K562 (cell line): ENCODE measurements around the gene LTBP1. TPM values are rescaled to one million over a fixed set of nuclear protein-coding genes. Genes with fewer than 3 reads are reported as not detected.

Source experiments
- ATAC-seq: fragments of 200-7000 bp; cut with Tn5 transposase; 3 replicates; pipeline ENCODE4 v1.9.1; 2020; ENCODE audit warnings: moderate library complexity
- BruUV-seq: library from RNA; stranded (reverse); fragments of 400-500 nt; replicated peaks from 2 replicates; lab custom pipeline; 2021; lab: Mats Ljungman, UMichigan
- CTCF ChIA-PET: fragments of 300-600 bp; formaldehyde crosslinking; extraction: SDS; loops from one replicate; lab custom pipeline; 2021; ENCODE audit warnings: low intra/inter-chr PET ratio; lab: Yijun Ruan, JAX
- POLR2A ChIA-PET: fragments of 300-600, 350-650 bp; sonication (Branson Sonifier 250); formaldehyde crosslinking; extraction: SDS; loops from one replicate; lab custom pipeline; 2021; ENCODE audit warnings: antibody characterized with exemption, inconsistent platforms; lab: Yijun Ruan, JAX
- DNase-seq, 4 experiments: peaks; one replicate each; pipeline versions ENCODE4 v3.0.0 to v3.0.0-alpha.2; 2011 to 2018; ENCODE audit warnings: low spot score in 3 of 4, mixed read lengths in 3 of 4; ENCODE audit errors: extremely low read depth in 1 of 4
- FAIRE-seq: peaks from 2 replicates; lab custom pipeline; 2011; peaks lifted over from hg19 to GRCh38; lab: Jason Lieb, UNC
- H2AFZ ChIP-seq: 2 replicates; pipeline ENCODE4 v1.6.0; 2011; ENCODE audit warnings: low read depth, low read length, control low read depth, inconsistent platforms
- H3K27ac ChIP-seq: fragments of 200-600 bp; 3 replicates; pipeline ENCODE4 v1.8.0; 2011; ENCODE audit warnings: low read depth, mild to moderate bottlenecking, control low read depth, inconsistent platforms, low read length, moderate library complexity, mixed read lengths; ENCODE audit errors: extremely low read depth
- H3K27me3 ChIP-seq, 2 experiments: fragments of 300-600 bp in 1 of 2; 2 replicates in 1 of 2; 3 replicates in 1 of 2; pipeline versions ENCODE4 v1.6.0 to v1.8.0; 2011; ENCODE audit warnings: inconsistent platforms in 2 of 2, low read length in 2 of 2, mild to moderate bottlenecking in 1 of 2, mixed read lengths in 1 of 2, moderate library complexity in 1 of 2; ENCODE audit not compliant: control insufficient read depth in 2 of 2, insufficient read depth in 2 of 2
- H3K36me3 ChIP-seq: fragments of 300-600 bp; 3 replicates; pipeline ENCODE4 v1.8.0; 2011; ENCODE audit warnings: mild to moderate bottlenecking, low read length, inconsistent platforms; ENCODE audit not compliant: control insufficient read depth, insufficient read depth
- H3K4me1 ChIP-seq, 2 experiments: fragments of 200-600 bp in 1 of 2; replicated peaks in 1 of 2; 2 replicates in 1 of 2; 3 replicates in 1 of 2; pipeline versions ENCODE4 v1.5.1 to v1.8.0; 2011; ENCODE audit warnings: inconsistent platforms in 2 of 2, low read length in 2 of 2, mild to moderate bottlenecking in 1 of 2, mixed read lengths in 1 of 2, moderate library complexity in 1 of 2; ENCODE audit not compliant: control insufficient read depth in 2 of 2, insufficient read depth in 2 of 2
- H3K4me2 ChIP-seq: 2 replicates; pipeline ENCODE4 v1.6.1; 2011; ENCODE audit warnings: low read length, control low read depth, inconsistent platforms, mixed read lengths; ENCODE audit not compliant: insufficient read depth
- H3K4me3 ChIP-seq: fragments of 200-600 bp; sonication (generic), shearing (Covaris generic); 2 replicates; pipeline ENCODE4 v1.5.1; 2016; ENCODE audit warnings: control low read depth, inconsistent platforms
- H3K79me2 ChIP-seq: fragments of 200-600 bp; 3 replicates; pipeline ENCODE4 v1.8.0; 2011; ENCODE audit warnings: low read length, inconsistent platforms; ENCODE audit not compliant: control insufficient read depth, insufficient read depth
- H3K9ac ChIP-seq, 2 experiments: 2 replicates each; pipeline versions ENCODE4 v1.6.0 to v1.6.1; 2011; ENCODE audit warnings: low read depth in 2 of 2, low read length in 2 of 2, control low read depth in 1 of 2, inconsistent platforms in 1 of 2, mild to moderate bottlenecking in 1 of 2, mixed read lengths in 1 of 2; ENCODE audit not compliant: insufficient read depth in 1 of 2
- H3K9me1 ChIP-seq: one replicate; pipeline ENCODE4 v1.6.0; 2011; ENCODE audit warnings: inconsistent platforms, mild to moderate bottlenecking, low read length, moderate library complexity; ENCODE audit not compliant: control insufficient read depth, insufficient read depth
- H3K9me3 ChIP-seq: replicated peaks from 2 replicates; pipeline ENCODE4 v1.5.1; 2011; ENCODE audit warnings: low read depth, low read length, inconsistent platforms; ENCODE audit not compliant: control insufficient read depth, insufficient read depth
- H4K20me1 ChIP-seq: replicated peaks from 2 replicates; pipeline ENCODE4 v1.6.1; 2011; ENCODE audit warnings: low read length, inconsistent platforms, mixed read lengths; ENCODE audit not compliant: control insufficient read depth, insufficient read depth
- C11orf30 ChIP-seq: fragments of 450-650 bp; IDR thresholded peaks from 2 replicates; pipeline ENCODE4 v1.6.1; 2016; ENCODE audit warnings: low read depth, mild to moderate bottlenecking
- DMBX1 ChIP-seq: fragments of 250-450 bp; sonication (Bioruptor Pico); IDR thresholded peaks from 2 replicates; pipeline ENCODE4 v1.8.0; 2022; ENCODE audit warnings: inconsistent platforms, mild to moderate bottlenecking, moderate library complexity, borderline replicate concordance
- ELF1 ChIP-seq: fragments of 200-800 bp; sonication (Bioruptor generic); IDR thresholded peaks from 2 replicates; pipeline ENCODE4 v1.6.1; 2016; ENCODE audit warnings: missing genetic modification characterization, missing compliant biosample characterization
- FIP1L1 ChIP-seq: fragments of 200-400 bp; formaldehyde crosslinking; IDR thresholded peaks from 2 replicates; pipeline ENCODE4 v1.6.1; 2018; ENCODE audit warnings: mild to moderate bottlenecking, low read depth, low read length; ENCODE audit not compliant: poor library complexity, severe bottlenecking
- HEY1 ChIP-seq: fragments of 250-450 bp; sonication (Bioruptor Pico); IDR thresholded peaks from 2 replicates; pipeline ENCODE4 v1.5.0; 2020; ENCODE audit warnings: mild to moderate bottlenecking, moderate library complexity, borderline replicate concordance
- NFE2 ChIP-seq: IDR thresholded peaks from 2 replicates; pipeline ENCODE4 v1.6.1; 2014; ENCODE audit warnings: antibody characterized with exemption, low read depth
- RBM22 ChIP-seq: fragments of 200-400 bp; formaldehyde crosslinking; IDR thresholded peaks from 2 replicates; pipeline ENCODE4 v1.6.1; 2018; ENCODE audit warnings: low read length, low read depth; ENCODE audit not compliant: poor library complexity, severe bottlenecking
- SNIP1 ChIP-seq: fragments of 450-650 bp; IDR thresholded peaks from 2 replicates; pipeline ENCODE4 v1.7.1; 2017; ENCODE audit warnings: low read depth, mild to moderate bottlenecking
- SP2 ChIP-seq: IDR thresholded peaks from 2 replicates; pipeline ENCODE4 v1.6.1; 2011; ENCODE audit warnings: mild to moderate bottlenecking, low read depth, low read length, moderate library complexity; ENCODE audit not compliant: poor library complexity, severe bottlenecking; ENCODE audit errors: extremely low read depth
- SPI1 ChIP-seq: IDR thresholded peaks from 2 replicates; pipeline ENCODE4 v1.6.1; 2011; ENCODE audit warnings: low read depth, low read length, control low read depth, borderline replicate concordance
- SRF ChIP-seq, 2 experiments: fragments of 250-450, 450-650 bp in 1 of 2; sonication (Bioruptor Pico) in 1 of 2; sonication (generic) in 1 of 2; formaldehyde crosslinking; IDR thresholded peaks; 2 replicates each; pipeline versions ENCODE4 v1.5.0 to v1.5.1; 2020 to 2022; ENCODE audit warnings: mild to moderate bottlenecking in 1 of 2, missing genetic modification reagents in 1 of 2
- TAF9B ChIP-seq: fragments of 450-650 bp; IDR thresholded peaks from 2 replicates; pipeline ENCODE4 v1.6.1; 2018; ENCODE audit warnings: mild to moderate bottlenecking; ENCODE audit not compliant: partially characterized antibody
- TARDBP ChIP-seq: fragments of 450-650 bp; IDR thresholded peaks from 2 replicates; pipeline ENCODE4 v1.6.1; 2016
- TCF7L2 ChIP-seq: fragments of 150-350 bp; IDR thresholded peaks from 2 replicates; pipeline ENCODE4 v1.6.1; 2016; ENCODE audit warnings: low read depth, mild to moderate bottlenecking, low read length, moderate library complexity
- ZBTB2 ChIP-seq: fragments of 450-650 bp; IDR thresholded peaks from 2 replicates; pipeline ENCODE4 v1.6.1; 2016; ENCODE audit warnings: antibody characterized with exemption
- ZNF274 ChIP-seq: IDR thresholded peaks from 2 replicates; pipeline ENCODE4 v1.6.1; 2011; ENCODE audit warnings: low read depth, mild to moderate bottlenecking, low read length, moderate library complexity, borderline replicate concordance
- ZNF316 ChIP-seq: fragments of 450-650 bp; IDR thresholded peaks from 2 replicates; pipeline ENCODE4 v1.6.1; 2016
- ZNF561 ChIP-seq: fragments of 450-650 bp; formaldehyde crosslinking; conservative IDR thresholded peaks from 2 replicates; pipeline ENCODE4 v1.4.0; 2020; ENCODE audit warnings: mild to moderate bottlenecking, moderate library complexity
- WGBS: fragments of 100-300 bp; shearing (Covaris generic); methylation state at CpG from one replicate; pipeline ENCODE4 v1.1.6; 2016; ENCODE audit warnings: low coverage, mixed read lengths; ENCODE audit not compliant: insufficient coverage; ENCODE audit errors: missing lambda C conversion rate; 5-methylcytosine and 5-hydroxymethylcytosine counted together
- in situ Hi-C: fragments of 300-500 bp; cut with MboI; formaldehyde crosslinking; loops from 4 replicates; pipeline ENCODE4 v1.15.0; 2018; ENCODE audit warnings: inconsistent platforms, mixed read lengths
- intact Hi-C: fragments of 100-400 bp; cut with micrococcal nuclease; formaldehyde crosslinking; loops from 2 replicates; pipeline ENCODE4 v1.14.2; 2022
- polyA plus RNA-seq, 8 experiments: library from polyadenylated mRNA; depleted of rRNA in 4 of 8; stranded (reverse) in 5 of 8; unstranded in 3 of 8; fragments of >200 nt; fragmentation: Nextera tagmentation in 2 of 8; fragmentation: Illumina TruSeq in 1 of 8; extraction: Ambion mirVana in 2 of 8; extraction: Trizol in 1 of 8; gene quantifications; 2 replicates each; pipeline versions ENCODE4 v1.2.1 to v1.2.3, GENCODE V29; 2011 to 2014; ENCODE audit warnings: inconsistent platforms in 1 of 8, missing spikeins in 1 of 8
- total RNA-seq, 7 experiments: library from RNA; depleted of rRNA in 6 of 7; stranded (reverse); fragments of >200 nt in 6 of 7; fragmentation: Illumina TruSeq in 2 of 7; extraction: Trizol in 2 of 7; gene quantifications; 2 replicates each; pipeline versions ENCODE4 v1.2.1 to v1.2.3, GENCODE V29; 2011 to 2021; ENCODE audit warnings: low replicate concordance in 1 of 7

LTBP1 gene
- total and polyA plus RNA-seq, 9 of the 15 experiments (the other 6 are each of a cell fraction or from before 2014, with no cell fraction given) = 3.6 to 16.4 (median 8.5) TPM

GRCh38 chr2:33083699-33084387 is 137.1 kb downstream of the LTBP1 start:
- BruUV-seq = no TSS peak
- H3K4me2 ChIP-seq = peak overlapping the region; percentile 33
- TF ChIP-seq ZNF274 (no peak), RBM22 (no peak), ZNF561 (CRISPR knock-in tag) (no peak), SNIP1 (no peak), TARDBP (no peak), SRF (CRISPR knock-in tag; IDR thresholded peaks at IDR 0.05) (no peak), NFE2 (no peak), TCF7L2 (no peak), SP2 (no peak), FIP1L1 (no peak), ZNF316 (peak; percentile 58), ELF1 (tag) (peak; percentile 22; the same call in 1 of the 2 replicates), C11orf30 (peak; percentile 53), TAF9B (no peak), HEY1 (no peak), DMBX1 (CRISPR knock-in tag) (no peak), SPI1 (peak; percentile 81; the same call in 1 of the 2 replicates), ZBTB2 (no peak)

More at GRCh38 chr2:33083699-33084387, 137.1 kb downstream of the LTBP1 start:
- no peaks in the 10 kb centered on the region for H3K9me3 ChIP-seq
- WGBS = 11% methylated on average over 6 of the region's 6 CpGs
- no peaks in the 10 kb centered on the region for H3K9me1 ChIP-seq
- in situ Hi-C loops = no loop called here
- ChIA-PET CTCF (no interaction called here), POLR2A (interaction anchor here (0.6 to 0.9 kb wide), 3 partner anchors 9 to 30 kb away, joined by 3 to 6 read pairs (median 3); no protein-coding TSS in a partner anchor)
- no peak overlapping the region for H3K27ac ChIP-seq
- ATAC-seq (no peak), FAIRE-seq (no peak), DNase-seq (no peak)
- no peaks in the 10 kb centered on the region for H3K79me2 ChIP-seq
- H2AFZ ChIP-seq = peak overlapping the region; percentile 44; the same call in 1 of the 2 replicates
- no peak overlapping the region for H3K4me3 ChIP-seq
- no peaks in the 10 kb centered on the region for H4K20me1 ChIP-seq
- H3K36me3 ChIP-seq = no peaks in the 10 kb centered on the region
- no peaks in the 10 kb centered on the region; a peak in 1 of 5 replicates for H3K4me1 ChIP-seq
- peaks cover 0 to 3% of the 10 kb centered on the region in 2 experiments; a peak in 1 of 5 replicates for H3K27me3 ChIP-seq
- no peak overlapping the region for H3K9ac ChIP-seq
- intact Hi-C loops = no loop called here
